H1 (cell line): ENCODE results near the gene PNRC2. TPM values are rescaled to one million over a fixed set of nuclear protein-coding genes. Genes with fewer than 3 reads are reported as not detected.

Source experiments
- CTCF ChIA-PET: fragments of 300-600 bp; sonication (Branson Sonifier 250); formaldehyde crosslinking; loops from one replicate; lab custom pipeline; 2021; ENCODE audit not compliant: partially characterized antibody; lab: Charles Lee
- POLR2A ChIA-PET: fragments of 300-600 bp; sonication (Branson Sonifier 250); formaldehyde crosslinking; loops from one replicate; lab custom pipeline; 2021; ENCODE audit warnings: inconsistent platforms; ENCODE audit not compliant: partially characterized antibody; lab: Charles Lee
- DNase-seq, 2 experiments: peaks; one replicate each; pipeline versions ENCODE4 v3.0.0 to v3.0.0-alpha.2; 2010 to 2022; ENCODE audit warnings: low spot score in 2 of 2, low read depth in 1 of 2, mixed read lengths in 1 of 2
- FAIRE-seq: peaks from 2 replicates; lab custom pipeline; 2011; peaks lifted over from hg19 to GRCh38; lab: Jason Lieb, UNC
- H2AFZ ChIP-seq: 2 replicates; pipeline ENCODE4 v1.8.1; 2012; ENCODE audit warnings: low read length, inconsistent platforms
- H2AK5ac ChIP-seq: 2 replicates; pipeline ENCODE4 v1.6.1; 2013; ENCODE audit warnings: low read depth, low read length
- H2BK120ac ChIP-seq: replicated peaks from 2 replicates; pipeline ENCODE3; 2013; ENCODE audit warnings: low read depth, low read length, inconsistent platforms
- H2BK12ac ChIP-seq: 2 replicates; pipeline ENCODE4 v1.6.1; 2013; ENCODE audit warnings: low read depth, low read length
- H2BK15ac ChIP-seq: 2 replicates; pipeline ENCODE4 v1.6.1; 2013; ENCODE audit warnings: low read length
- H2BK20ac ChIP-seq: 2 replicates; pipeline ENCODE4 v1.6.1; 2013; ENCODE audit warnings: low read length
- H2BK5ac ChIP-seq: 2 replicates; pipeline ENCODE4 v1.6.1; 2013; ENCODE audit warnings: low read depth, low read length
- H3K14ac ChIP-seq: 2 replicates; pipeline ENCODE4 v1.6.1; 2013; ENCODE audit warnings: inconsistent platforms; ENCODE audit not compliant: insufficient read length
- H3K18ac ChIP-seq: 2 replicates; pipeline ENCODE4 v1.6.1; 2013; ENCODE audit warnings: low read length; ENCODE audit errors: extremely low read depth
- H3K23ac ChIP-seq: 2 replicates; pipeline ENCODE4 v1.6.1; 2013; ENCODE audit warnings: inconsistent platforms; ENCODE audit not compliant: insufficient read length
- H3K23me2 ChIP-seq: 2 replicates; pipeline ENCODE4 v1.6.1; 2013; ENCODE audit warnings: low read depth, low read length
- H3K27ac ChIP-seq: 2 replicates; pipeline ENCODE4 v1.6.1; 2011; ENCODE audit warnings: low read depth, low read length, inconsistent platforms
- H3K27me3 ChIP-seq, 4 experiments: replicated peaks in 1 of 4; 1 replicate in 1 of 4; 2 replicates in 3 of 4; pipeline versions ENCODE4 v1.6.1 to v1.8.1; 2011 to 2013; ENCODE audit warnings: low read length in 3 of 4, mild to moderate bottlenecking in 3 of 4, inconsistent platforms in 2 of 4, mixed read lengths in 2 of 4, moderate library complexity in 1 of 4; ENCODE audit not compliant: control insufficient read depth in 3 of 4, insufficient read depth in 3 of 4; ENCODE audit errors: extremely low read depth in 1 of 4
- H3K36me3 ChIP-seq, 4 experiments: 2 replicates each; pipeline versions ENCODE4 v1.6.1 to v1.8.1; 2011 to 2013; ENCODE audit warnings: mild to moderate bottlenecking in 4 of 4, low read length in 3 of 4, moderate library complexity in 2 of 4, control low read depth in 1 of 4, inconsistent platforms in 1 of 4; ENCODE audit not compliant: insufficient read depth in 4 of 4, control insufficient read depth in 2 of 4
- H3K4ac ChIP-seq: replicated peaks from 2 replicates; pipeline ENCODE3; 2013; ENCODE audit warnings: low read length, low read depth, mixed read lengths, inconsistent platforms; ENCODE audit not compliant: insufficient read length
- H3K4me1 ChIP-seq, 4 experiments: replicated peaks in 1 of 4; 1 replicate in 1 of 4; 2 replicates in 3 of 4; pipeline versions ENCODE4 v1.6.1 to v1.8.1; 2011 to 2013; ENCODE audit warnings: low read length in 3 of 4, inconsistent platforms in 2 of 4, mixed read lengths in 1 of 4; ENCODE audit not compliant: insufficient read depth in 4 of 4, control insufficient read depth in 3 of 4
- H3K4me2 ChIP-seq, 2 experiments: 2 replicates each; pipeline versions ENCODE4 v1.6.1 to v1.8.1; 2011 to 2013; ENCODE audit warnings: low read depth in 2 of 2, low read length in 2 of 2, control low read depth in 1 of 2, inconsistent platforms in 1 of 2, mild to moderate bottlenecking in 1 of 2; ENCODE audit not compliant: insufficient read depth in 1 of 2
- H3K4me3 ChIP-seq, 4 experiments: fragments of 200-600, 300-600 bp in 1 of 4; sonication (generic), shearing (Covaris generic), sonication (Bioruptor Twin) in 1 of 4; 2 replicates each; pipeline versions ENCODE4 v1.5.1 to v1.8.1; 2011 to 2016; ENCODE audit warnings: low read length in 4 of 4, low read depth in 3 of 4, control low read depth in 2 of 4, inconsistent platforms in 2 of 4, mild to moderate bottlenecking in 2 of 4, mixed read lengths in 1 of 4, moderate library complexity in 1 of 4; ENCODE audit not compliant: insufficient read depth in 2 of 4; ENCODE audit errors: extremely low read depth in 1 of 4
- H3K56ac ChIP-seq: replicated peaks from 2 replicates; pipeline ENCODE3; 2013; ENCODE audit warnings: low read depth, mild to moderate bottlenecking, mixed read lengths, low read length, inconsistent platforms; ENCODE audit not compliant: insufficient read length
- H3K79me1 ChIP-seq: 2 replicates; pipeline ENCODE4 v1.6.1; 2013; ENCODE audit warnings: low read depth, low read length, control low read depth
- H3K79me2 ChIP-seq, 2 experiments: 2 replicates each; pipeline versions ENCODE4 v1.6.1 to v1.8.1; 2012 to 2013; ENCODE audit warnings: low read length in 2 of 2, mild to moderate bottlenecking in 2 of 2, inconsistent platforms in 1 of 2; ENCODE audit not compliant: insufficient read depth in 2 of 2, control insufficient read depth in 1 of 2
- H3K9ac ChIP-seq, 4 experiments: replicated peaks in 1 of 4; 1 replicate in 1 of 4; 2 replicates in 3 of 4; pipeline versions ENCODE4 v1.6.1 to v1.8.1; 2011 to 2013; ENCODE audit warnings: low read depth in 3 of 4, low read length in 3 of 4, control low read depth in 2 of 4, mild to moderate bottlenecking in 2 of 4, moderate library complexity in 2 of 4, inconsistent platforms in 1 of 4; ENCODE audit errors: extremely low read depth in 1 of 4
- H3K9me3 ChIP-seq, 2 experiments: 2 replicates each; pipeline versions ENCODE4 v1.6.1 to v1.8.1; 2012 to 2013; ENCODE audit warnings: mild to moderate bottlenecking in 2 of 2, moderate library complexity in 2 of 2, control low read depth in 1 of 2, inconsistent platforms in 1 of 2, low read depth in 1 of 2, low read length in 1 of 2, mixed read lengths in 1 of 2; ENCODE audit not compliant: insufficient read depth in 2 of 2
- H4K20me1 ChIP-seq, 2 experiments: replicated peaks in 1 of 2; 2 replicates each; pipeline versions ENCODE3 to v1.8.1; 2011 to 2013; ENCODE audit warnings: inconsistent platforms in 2 of 2, low read length in 2 of 2, mild to moderate bottlenecking in 1 of 2; ENCODE audit not compliant: insufficient read depth in 2 of 2, control insufficient read depth in 1 of 2
- H4K5ac ChIP-seq: 2 replicates; pipeline ENCODE4 v1.6.1; 2013; ENCODE audit warnings: low read length, low read depth, mixed read lengths, inconsistent platforms; ENCODE audit not compliant: insufficient read length
- H4K8ac ChIP-seq: 2 replicates; pipeline ENCODE4 v1.8.0; 2013; ENCODE audit warnings: mild to moderate bottlenecking, moderate library complexity, low read length, inconsistent platforms; ENCODE audit not compliant: insufficient read depth; ENCODE audit errors: extremely low read depth
- H4K91ac ChIP-seq: replicated peaks from 2 replicates; pipeline ENCODE3; 2013; ENCODE audit warnings: low read length, mixed read lengths, inconsistent platforms; ENCODE audit not compliant: insufficient read length
- CEBPB ChIP-seq: IDR thresholded peaks from 2 replicates; pipeline ENCODE4 v1.6.1; 2012; ENCODE audit warnings: low read depth, low read length
- GABPA ChIP-seq: IDR thresholded peaks from 2 replicates; pipeline ENCODE4 v1.6.1; 2011; ENCODE audit warnings: mild to moderate bottlenecking, low read length, moderate library complexity, borderline replicate concordance; ENCODE audit not compliant: insufficient read depth
- SP2 ChIP-seq: IDR thresholded peaks from 2 replicates; pipeline ENCODE4 v1.6.1; 2012; ENCODE audit warnings: mild to moderate bottlenecking, low read length, inconsistent platforms
- SRF ChIP-seq: IDR thresholded peaks from 2 replicates; pipeline ENCODE4 v1.6.1; 2011; ENCODE audit warnings: mild to moderate bottlenecking, low read depth, low read length, moderate library complexity
- WGBS, 2 experiments: shearing (Covaris generic) in 1 of 2; methylation state at CpG; one replicate each; pipeline versions ENCODE4 v1.1.6 to v1.1.7; 2013 to 2015; ENCODE audit warnings: low lambda C conversion rate in 2 of 2, mixed read lengths in 2 of 2, inconsistent platforms in 1 of 2, low coverage in 1 of 2, missing lambda C conversion rate in 1 of 2; ENCODE audit not compliant: insufficient replicate concordance in 2 of 2, insufficient coverage in 1 of 2, insufficient read length in 1 of 2; ENCODE audit errors: extremely low coverage in 1 of 2, missing lambda C conversion rate in 1 of 2; 5-methylcytosine and 5-hydroxymethylcytosine counted together
- polyA plus RNA-seq, 7 experiments: library from polyadenylated mRNA; depleted of rRNA in 3 of 7; stranded (reverse) in 5 of 7; unstranded in 2 of 7; fragments of >200 nt in 5 of 7; fragments of 200-250 nt in 2 of 7; gene quantifications; 1 replicate in 5 of 7; 2 replicates in 1 of 7; 4 replicates in 1 of 7; pipeline versions ENCODE4 v1.2.1 to v1.2.3, GENCODE V29; 2011 to 2013; ENCODE audit warnings: missing spikeins in 2 of 7, mixed read lengths in 2 of 7
- total RNA-seq: library from RNA; stranded (reverse); fragmentation: NEBNext Ultra II Directional; extraction: Animal tissue kit (Norgen Biotek cat#: 25700); gene quantifications from 2 replicates; pipeline ENCODE4 v1.2.1, GENCODE V29; 2021
- TF ChIP-seq, protein P1 (sequence below): IDR thresholded peaks from 2 replicates; pipeline ENCODE4 v1.6.1; 2012; ENCODE audit warnings: low read length, inconsistent platforms

Gene PNRC2
- total and polyA plus RNA-seq, 2 of the 8 experiments (the other 6 are each of a cell fraction or from before 2014, with no cell fraction given) = 57.5 to 147 TPM

- H2AK5ac ChIP-seq = no peak overlapping the region
Observed at GRCh38 chr1:23996700-23997229, 37.1 kb downstream of the PNRC2 start.

More at GRCh38 chr1:23996700-23997229, 37.1 kb downstream of the PNRC2 start:
- Histone ChIP-seq H3K9ac (no peak overlapping the region), H3K4me2 (no peak overlapping the region), H3K4me3 (no peak overlapping the region), H3K4ac (no peak overlapping the region), H2BK12ac (no peak overlapping the region), H3K27me3 (no peaks in the 10 kb centered on the region), H3K79me1 (no peaks in the 10 kb centered on the region), H3K56ac (no peak overlapping the region), H2BK5ac (no peak overlapping the region), H2BK15ac (no peak overlapping the region), H3K23ac (no peak overlapping the region), H3K18ac (no peak overlapping the region), H3K14ac (no peak overlapping the region), H2AFZ (no peak overlapping the region), H3K23me2 (no peaks in the 10 kb centered on the region), H4K20me1 (no peaks in the 10 kb centered on the region), H4K8ac (no peak overlapping the region), H3K4me1 (no peaks in the 10 kb centered on the region), H2BK120ac (no peak overlapping the region), H4K5ac (no peak overlapping the region), H3K79me2 (no peaks in the 10 kb centered on the region), H3K9me3 (no peaks in the 10 kb centered on the region), H3K36me3 (no peaks in the 10 kb centered on the region), H2BK20ac (0 out of 2 replicates have a peak overlapping the region, but pooled peaks have one; percentile 61), H4K91ac (no peak overlapping the region), H3K27ac (no peak overlapping the region)
- ChIA-PET POLR2A (interaction anchor here (1.5 kb wide), 1 partner anchor 21 kb away, joined by 4 read pairs; no protein-coding TSS in a partner anchor), CTCF (interaction anchor here (0.8 to 0.9 kb wide), 2 partner anchors 31 to 33 kb away, joined by 3 to 5 read pairs; no protein-coding TSS in a partner anchor)
- 80% methylated on average over 10 of the region's 10 CpGs; no CpG with 5 or more reads in 1 of the 2 experiments for WGBS, 2 experiments
- DNase-seq (no peak), FAIRE-seq (no peak)
- TF ChIP-seq SP2 (no peak), SRF (no peak), CEBPB (no peak), GABPA (no peak)
- TF ChIP-seq, protein P1, sequence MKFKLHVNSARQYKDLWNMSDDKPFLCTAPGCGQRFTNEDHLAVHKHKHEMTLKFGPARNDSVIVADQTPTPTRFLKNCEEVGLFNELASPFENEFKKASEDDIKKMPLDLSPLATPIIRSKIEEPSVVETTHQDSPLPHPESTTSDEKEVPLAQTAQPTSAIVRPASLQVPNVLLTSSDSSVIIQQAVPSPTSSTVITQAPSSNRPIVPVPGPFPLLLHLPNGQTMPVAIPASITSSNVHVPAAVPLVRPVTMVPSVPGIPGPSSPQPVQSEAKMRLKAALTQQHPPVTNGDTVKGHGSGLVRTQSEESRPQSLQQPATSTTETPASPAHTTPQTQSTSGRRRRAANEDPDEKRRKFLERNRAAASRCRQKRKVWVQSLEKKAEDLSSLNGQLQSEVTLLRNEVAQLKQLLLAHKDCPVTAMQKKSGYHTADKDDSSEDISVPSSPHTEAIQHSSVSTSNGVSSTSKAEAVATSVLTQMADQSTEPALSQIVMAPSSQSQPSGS = no peak
